ENCODE results near the gene CFAP97.

DNA sequence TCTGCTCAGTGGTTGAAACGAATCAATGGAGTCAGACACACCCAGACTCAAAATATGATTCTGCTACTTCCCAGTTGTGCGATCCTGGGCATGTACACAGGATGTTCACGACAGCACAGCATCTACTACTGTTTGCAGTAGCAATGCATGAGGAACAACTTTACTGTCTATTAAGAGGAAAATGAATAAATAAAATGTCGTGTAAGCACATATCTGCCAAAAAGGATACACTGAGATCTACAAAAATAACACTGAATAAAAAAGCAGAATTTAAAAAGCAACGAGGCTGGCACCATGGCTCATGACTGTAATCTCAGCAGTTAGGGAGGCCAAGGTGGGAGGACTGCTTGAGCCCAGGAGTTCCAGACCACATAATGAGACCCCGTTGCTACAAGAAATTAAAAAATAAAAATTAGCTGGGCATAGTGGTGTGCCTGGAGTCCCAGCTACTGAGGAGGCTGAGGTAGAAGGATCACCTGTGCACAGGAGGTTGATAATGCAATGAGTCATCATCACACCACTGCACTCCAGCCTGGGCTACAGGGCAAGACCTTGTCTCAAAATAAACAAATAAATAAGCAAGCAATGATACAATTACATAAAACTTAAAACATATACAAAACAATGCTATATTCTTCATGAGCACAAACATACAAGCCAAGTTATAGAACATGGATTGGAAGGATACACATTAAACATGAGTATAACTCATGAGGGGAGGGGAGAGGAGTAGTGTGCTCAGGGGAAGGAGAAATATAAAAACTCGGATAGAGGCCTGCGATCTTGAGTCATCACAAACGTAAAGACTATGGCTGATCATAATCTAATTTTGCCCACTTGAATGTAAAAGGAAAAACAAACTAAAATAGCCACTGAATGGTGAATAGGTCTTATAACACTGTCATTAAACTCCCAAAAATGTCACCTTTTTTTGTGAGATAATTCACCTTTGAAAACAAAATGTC, 8.6 kb downstream of the CFAP97 start:
- TF ChIP-seq, protein P1, sequence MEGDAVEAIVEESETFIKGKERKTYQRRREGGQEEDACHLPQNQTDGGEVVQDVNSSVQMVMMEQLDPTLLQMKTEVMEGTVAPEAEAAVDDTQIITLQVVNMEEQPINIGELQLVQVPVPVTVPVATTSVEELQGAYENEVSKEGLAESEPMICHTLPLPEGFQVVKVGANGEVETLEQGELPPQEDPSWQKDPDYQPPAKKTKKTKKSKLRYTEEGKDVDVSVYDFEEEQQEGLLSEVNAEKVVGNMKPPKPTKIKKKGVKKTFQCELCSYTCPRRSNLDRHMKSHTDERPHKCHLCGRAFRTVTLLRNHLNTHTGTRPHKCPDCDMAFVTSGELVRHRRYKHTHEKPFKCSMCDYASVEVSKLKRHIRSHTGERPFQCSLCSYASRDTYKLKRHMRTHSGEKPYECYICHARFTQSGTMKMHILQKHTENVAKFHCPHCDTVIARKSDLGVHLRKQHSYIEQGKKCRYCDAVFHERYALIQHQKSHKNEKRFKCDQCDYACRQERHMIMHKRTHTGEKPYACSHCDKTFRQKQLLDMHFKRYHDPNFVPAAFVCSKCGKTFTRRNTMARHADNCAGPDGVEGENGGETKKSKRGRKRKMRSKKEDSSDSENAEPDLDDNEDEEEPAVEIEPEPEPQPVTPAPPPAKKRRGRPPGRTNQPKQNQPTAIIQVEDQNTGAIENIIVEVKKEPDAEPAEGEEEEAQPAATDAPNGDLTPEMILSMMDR (IDR thresholded peaks at IDR 0.05) = no peak
- TF ChIP-seq POLR2A (IDR thresholded peaks at IDR 0.05) = no peak
- no peak for TF ChIP-seq POLR2AphosphoS5 (IDR thresholded peaks at IDR 0.05)
